ENCODE data around the gene SOX8.

DNA sequence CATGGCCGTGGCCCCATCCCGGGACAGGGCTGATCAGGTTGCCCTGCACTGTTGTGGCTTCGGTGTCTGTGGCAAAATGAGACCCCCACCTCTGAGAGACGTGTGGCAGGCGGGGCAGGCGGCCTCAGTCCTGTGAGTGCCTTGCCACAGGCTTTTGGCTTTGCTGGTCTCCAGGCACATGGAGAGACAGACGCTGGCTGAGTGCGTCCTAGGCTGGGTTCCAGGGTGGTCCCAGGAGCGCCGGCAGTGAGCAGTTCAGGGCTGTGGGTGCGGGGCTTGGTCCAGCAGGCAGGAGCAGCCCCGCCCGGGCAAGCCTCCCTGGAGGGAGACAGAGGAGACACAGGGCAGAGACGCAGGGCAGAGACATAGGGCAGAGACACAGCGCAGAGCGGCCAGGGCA is 29.2 kb downstream of the SOX8 start:
- TF ChIP-seq, protein P1, sequence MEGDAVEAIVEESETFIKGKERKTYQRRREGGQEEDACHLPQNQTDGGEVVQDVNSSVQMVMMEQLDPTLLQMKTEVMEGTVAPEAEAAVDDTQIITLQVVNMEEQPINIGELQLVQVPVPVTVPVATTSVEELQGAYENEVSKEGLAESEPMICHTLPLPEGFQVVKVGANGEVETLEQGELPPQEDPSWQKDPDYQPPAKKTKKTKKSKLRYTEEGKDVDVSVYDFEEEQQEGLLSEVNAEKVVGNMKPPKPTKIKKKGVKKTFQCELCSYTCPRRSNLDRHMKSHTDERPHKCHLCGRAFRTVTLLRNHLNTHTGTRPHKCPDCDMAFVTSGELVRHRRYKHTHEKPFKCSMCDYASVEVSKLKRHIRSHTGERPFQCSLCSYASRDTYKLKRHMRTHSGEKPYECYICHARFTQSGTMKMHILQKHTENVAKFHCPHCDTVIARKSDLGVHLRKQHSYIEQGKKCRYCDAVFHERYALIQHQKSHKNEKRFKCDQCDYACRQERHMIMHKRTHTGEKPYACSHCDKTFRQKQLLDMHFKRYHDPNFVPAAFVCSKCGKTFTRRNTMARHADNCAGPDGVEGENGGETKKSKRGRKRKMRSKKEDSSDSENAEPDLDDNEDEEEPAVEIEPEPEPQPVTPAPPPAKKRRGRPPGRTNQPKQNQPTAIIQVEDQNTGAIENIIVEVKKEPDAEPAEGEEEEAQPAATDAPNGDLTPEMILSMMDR (conservative IDR thresholded peaks at IDR 0.05; ENCODE audit: low read depth, low read length): no peak
- TF ChIP-seq EZH2 (IDR thresholded peaks at IDR 0.05; ENCODE audit: borderline replicate concordance, low read depth, low read length, poor library complexity, severe bottlenecking): no peak
